OCI-LY3 (cell line): ENCODE results near the gene DERA.
"Not testable (repeated sequence)": the region's sequence is repeated elsewhere in the genome, so short reads cannot be mapped to it uniquely, and the experiment has no call there.

Experiments used
- H2AFZ ChIP-seq: fragments of 200-600, 300-600 bp; shearing (Covaris generic); 2 replicates; pipeline ENCODE4 v1.6.0; 2014; ENCODE audit warnings: antibody characterized with exemption, low read depth, low read length
- H3K27ac ChIP-seq: fragments of 200-600, 300-600 bp; sonication (generic); 2 replicates; pipeline ENCODE4 v1.5.1; 2014; ENCODE audit warnings: mild to moderate bottlenecking, low read length, moderate library complexity, mixed read lengths
- H3K27me3 ChIP-seq: fragments of 200-600, 300-600 bp; sonication (generic); 2 replicates; pipeline ENCODE4 v1.6.1; 2014; ENCODE audit warnings: low read depth, low read length, mixed read lengths
- H3K36me3 ChIP-seq: fragments of 200-600, 300-600 bp; sonication (generic); replicated peaks from 2 replicates; pipeline ENCODE3; 2014; ENCODE audit warnings: low read depth, low read length, mixed read lengths
- H3K4me1 ChIP-seq: fragments of 300-600, 200-600 bp; sonication (generic); 2 replicates; pipeline ENCODE4 v1.6.1; 2014; ENCODE audit warnings: low read length, mixed read lengths
- H3K4me2 ChIP-seq: fragments of 200-600, 300-600 bp; sonication (generic); 2 replicates; pipeline ENCODE4 v1.6.1; 2014; ENCODE audit warnings: low read length, mixed read lengths
- H3K4me3 ChIP-seq: fragments of 300-600, 200-600 bp; sonication (generic); 2 replicates; pipeline ENCODE4 v1.5.1; 2014; ENCODE audit warnings: antibody characterized with exemption, mild to moderate bottlenecking, low read length, moderate library complexity
- H3K79me2 ChIP-seq: fragments of 300-600, 200-600 bp; shearing (Covaris generic); 2 replicates; pipeline ENCODE4 v1.6.1; 2014; ENCODE audit warnings: mild to moderate bottlenecking, low read length, mixed read lengths
- H3K9ac ChIP-seq: fragments of 300-600, 200-600 bp; shearing (Covaris generic); 2 replicates; pipeline ENCODE4 v1.6.0; 2014; ENCODE audit warnings: mild to moderate bottlenecking, low read length, moderate library complexity
- H3K9me3 ChIP-seq: fragments of 200-600, 300-600 bp; shearing (Covaris generic); 2 replicates; pipeline ENCODE4 v1.6.1; 2014; ENCODE audit warnings: low read length, mixed read lengths; ENCODE audit not compliant: insufficient read depth
- H4K20me1 ChIP-seq: fragments of 200-600, 300-600 bp; sonication (generic); 2 replicates; pipeline ENCODE4 v1.6.1; 2016; ENCODE audit warnings: low read length, mixed read lengths; ENCODE audit not compliant: insufficient read depth
- EZH2phosphoT487 ChIP-seq: fragments of 200-600 bp; shearing (Covaris generic); IDR thresholded peaks from 2 replicates; pipeline ENCODE4 v1.6.1; 2018; ENCODE audit warnings: antibody characterized with exemption, mixed run types, low read depth
- TF ChIP-seq, protein P1 (sequence below): fragments of 200-600, 300-600 bp; sonication (generic); IDR thresholded peaks from 2 replicates; pipeline ENCODE4 v1.5.1; 2014; ENCODE audit warnings: antibody characterized with exemption, low read length, low read depth

The DERA gene

DNA sequence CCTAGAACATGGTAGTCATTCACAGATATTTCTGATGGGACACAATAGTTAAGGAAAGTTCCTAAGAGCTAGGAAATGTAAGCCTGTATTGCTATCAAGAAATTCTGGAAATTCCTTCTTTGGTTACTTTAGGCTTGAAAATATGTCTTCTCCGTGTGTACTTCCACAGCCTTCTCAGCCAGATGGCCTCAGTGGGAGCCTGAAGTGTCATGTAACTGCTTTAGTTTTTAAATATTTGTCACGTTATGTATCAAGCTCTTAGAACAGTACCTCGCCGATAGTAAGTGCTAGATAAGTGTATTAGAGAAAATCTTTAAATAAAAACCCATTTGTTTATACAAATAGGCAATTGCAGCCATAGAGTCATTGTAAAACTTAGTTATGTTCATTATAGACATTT is 95.6 kb downstream of the DERA start:
- no peaks in the 10 kb centered on the region for H4K20me1 ChIP-seq
- H3K4me1 ChIP-seq = peaks cover 6% of the 10 kb centered on the region; the same call in 1 of the 2 replicates
- no peak overlapping the region for H3K27ac ChIP-seq
- no peak overlapping the region for H3K9ac ChIP-seq
- H3K4me3 ChIP-seq = no peak overlapping the region
- H3K9me3 ChIP-seq = no peaks in the 10 kb centered on the region
- H2AFZ ChIP-seq = no peak overlapping the region
- H3K79me2 ChIP-seq = no peaks in the 10 kb centered on the region
- no peaks in the 10 kb centered on the region for H3K27me3 ChIP-seq
- H3K36me3 ChIP-seq = no peaks in the 10 kb centered on the region
- H3K4me2 ChIP-seq = no peak overlapping the region
- TF ChIP-seq, protein P1, sequence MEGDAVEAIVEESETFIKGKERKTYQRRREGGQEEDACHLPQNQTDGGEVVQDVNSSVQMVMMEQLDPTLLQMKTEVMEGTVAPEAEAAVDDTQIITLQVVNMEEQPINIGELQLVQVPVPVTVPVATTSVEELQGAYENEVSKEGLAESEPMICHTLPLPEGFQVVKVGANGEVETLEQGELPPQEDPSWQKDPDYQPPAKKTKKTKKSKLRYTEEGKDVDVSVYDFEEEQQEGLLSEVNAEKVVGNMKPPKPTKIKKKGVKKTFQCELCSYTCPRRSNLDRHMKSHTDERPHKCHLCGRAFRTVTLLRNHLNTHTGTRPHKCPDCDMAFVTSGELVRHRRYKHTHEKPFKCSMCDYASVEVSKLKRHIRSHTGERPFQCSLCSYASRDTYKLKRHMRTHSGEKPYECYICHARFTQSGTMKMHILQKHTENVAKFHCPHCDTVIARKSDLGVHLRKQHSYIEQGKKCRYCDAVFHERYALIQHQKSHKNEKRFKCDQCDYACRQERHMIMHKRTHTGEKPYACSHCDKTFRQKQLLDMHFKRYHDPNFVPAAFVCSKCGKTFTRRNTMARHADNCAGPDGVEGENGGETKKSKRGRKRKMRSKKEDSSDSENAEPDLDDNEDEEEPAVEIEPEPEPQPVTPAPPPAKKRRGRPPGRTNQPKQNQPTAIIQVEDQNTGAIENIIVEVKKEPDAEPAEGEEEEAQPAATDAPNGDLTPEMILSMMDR = no peak
- TF ChIP-seq EZH2phosphoT487 = no peak

DNA sequence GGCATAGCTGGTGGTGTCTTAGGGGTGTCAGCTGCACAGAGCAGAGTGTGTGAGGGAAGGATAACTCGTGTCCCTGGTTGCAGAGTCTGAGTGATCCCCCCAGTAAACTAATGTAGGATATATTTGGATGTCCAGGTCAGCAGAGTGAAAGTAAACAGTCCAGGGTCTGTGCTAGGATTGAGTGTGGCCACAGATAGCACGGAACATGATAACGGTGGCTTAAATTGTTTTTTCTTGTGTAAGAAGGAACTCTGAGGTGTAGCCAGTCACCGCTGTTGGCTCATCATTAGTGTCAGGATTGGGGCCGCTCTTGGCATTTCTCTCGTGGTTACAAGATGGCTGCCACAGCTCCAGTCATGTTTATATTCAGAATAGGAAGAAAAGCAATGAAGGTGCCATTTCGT is 97.3 kb downstream of the DERA start:
- Histone ChIP-seq H3K27me3 (no peaks in the 10 kb centered on the region), H3K4me1 (peaks cover 6% of the 10 kb centered on the region; the same call in 1 of the 2 replicates), H4K20me1 (no peaks in the 10 kb centered on the region), H3K4me3 (no peak overlapping the region), H3K9me3 (peaks cover 2% of the 10 kb centered on the region; the same call in 1 of the 2 replicates), H3K9ac (no peak overlapping the region), H3K79me2 (no peaks in the 10 kb centered on the region), H2AFZ (no peak overlapping the region), H3K36me3 (no peaks in the 10 kb centered on the region), H3K27ac (no peak overlapping the region), H3K4me2 (no peak overlapping the region)
- TF ChIP-seq, protein P1 = no peak
- no peak for TF ChIP-seq EZH2phosphoT487

DNA sequence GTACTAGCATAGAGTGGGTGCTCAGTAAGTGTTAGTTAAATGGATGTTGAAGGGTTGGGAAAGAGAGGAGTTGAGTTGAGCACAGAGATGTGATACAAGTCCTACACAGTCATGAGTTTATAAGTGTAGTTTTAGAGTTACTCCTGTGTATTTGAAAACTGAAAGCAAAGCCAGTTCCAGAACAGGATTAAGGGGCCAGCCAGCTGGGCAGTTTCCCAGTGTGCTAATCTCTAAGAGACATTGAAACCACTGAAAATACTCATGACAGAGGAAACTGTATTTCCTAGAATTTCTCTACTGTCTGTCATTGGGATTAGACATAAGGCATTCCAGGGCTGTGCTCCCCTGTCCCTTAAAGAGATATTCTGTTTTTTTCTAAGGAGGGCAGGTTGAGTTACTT is 101.0 kb downstream of the DERA start:
- no peak overlapping the region for H3K4me3 ChIP-seq
- H3K79me2 ChIP-seq = no peaks in the 10 kb centered on the region
- TF ChIP-seq, protein P1 = no peak
- TF ChIP-seq EZH2phosphoT487 = no peak
- peaks cover 6% of the 10 kb centered on the region; the same call in 1 of the 2 replicates for H3K4me1 ChIP-seq
- H3K27me3 ChIP-seq = no peaks in the 10 kb centered on the region
- H3K36me3 ChIP-seq = peaks cover 5% of the 10 kb centered on the region
- H3K27ac ChIP-seq = no peak overlapping the region
- H2AFZ ChIP-seq = no peak overlapping the region
- no peaks in the 10 kb centered on the region for H4K20me1 ChIP-seq
- H3K9me3 ChIP-seq = peaks cover 8% of the 10 kb centered on the region; the same call in 1 of the 2 replicates
- H3K9ac ChIP-seq = no peak overlapping the region
- no peak overlapping the region for H3K4me2 ChIP-seq

DNA sequence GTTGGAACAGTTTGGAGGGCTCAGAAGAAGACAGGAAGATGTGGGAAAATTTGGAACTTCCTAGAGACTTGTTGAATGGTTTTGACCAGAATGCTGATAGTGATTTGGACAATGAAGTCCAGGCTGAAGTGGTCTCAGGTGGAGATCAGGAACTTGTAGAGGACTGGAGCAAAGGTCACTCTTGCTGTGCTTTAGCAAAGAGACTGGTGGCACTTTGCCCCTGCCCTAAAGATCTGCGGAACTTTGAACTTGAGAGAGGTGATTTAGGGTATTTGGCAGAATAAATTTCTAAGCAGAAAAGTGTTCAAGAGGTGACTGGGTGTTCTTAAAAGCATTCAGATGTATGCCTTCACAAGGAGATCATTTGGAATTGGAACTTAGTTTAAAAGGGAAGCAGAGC is 102.6 kb downstream of the DERA start:
- H3K4me1 ChIP-seq, H3K79me2 ChIP-seq, H3K4me2 ChIP-seq, H3K9me3 ChIP-seq, H3K27me3 ChIP-seq, H3K27ac ChIP-seq, H4K20me1 ChIP-seq, H3K4me3 ChIP-seq, H2AFZ ChIP-seq, H3K9ac ChIP-seq, H3K36me3 ChIP-seq: not testable (repeated sequence)

DNA sequence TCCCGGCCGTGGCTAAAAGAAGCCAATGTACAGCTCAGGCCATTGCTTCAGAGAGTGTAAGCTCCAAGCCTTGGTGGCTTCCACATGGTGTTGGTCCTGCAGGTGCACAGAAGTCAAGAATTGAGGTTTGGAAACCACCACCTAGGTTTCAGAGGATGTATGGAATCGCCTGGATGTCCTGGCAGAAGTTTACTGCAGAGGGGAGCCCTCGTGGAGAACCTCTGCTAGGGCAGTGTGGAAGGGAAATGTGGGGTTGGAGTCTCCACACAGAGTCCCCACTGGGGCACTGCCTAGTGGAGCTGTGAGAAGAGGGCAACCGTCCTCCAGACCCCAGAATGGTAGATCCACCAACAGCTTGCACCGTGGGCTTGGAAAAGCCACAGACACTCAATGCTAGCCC is 103.3 kb downstream of the DERA start:
- H3K9ac ChIP-seq, H4K20me1 ChIP-seq, H3K36me3 ChIP-seq, H3K27me3 ChIP-seq, H3K4me3 ChIP-seq, H3K27ac ChIP-seq, H3K4me2 ChIP-seq, H3K79me2 ChIP-seq, H3K9me3 ChIP-seq, H2AFZ ChIP-seq, H3K4me1 ChIP-seq: not testable (repeated sequence)
